Tibial nerve (tissue), 4 donors: ENCODE results near the gene RRM2. TPM values are rescaled to one million over a fixed set of nuclear protein-coding genes. Genes with fewer than 3 reads are reported as not detected.
A peak's percentile ranks its signal among the peaks of the same experiment; 100 is the strongest.

ENCODE experiments used
- DNase-seq, 2 donors: peaks; one replicate each; pipeline ENCODE4 v3.0.0-alpha.2; 2019; ENCODE audit warnings: low spot score in 2 of 2
- H3K27ac ChIP-seq, 4 donors: fragments of 200-600 bp; sonication (generic) in 3 of 4; one replicate each; pipeline ENCODE4 v1.5.1; 2017 to 2019; ENCODE audit warnings: mild to moderate bottlenecking in 1 of 4
- H3K27me3 ChIP-seq, 2 donors: fragments of 200-600 bp; sonication (generic) in 1 of 2; one replicate each; pipeline versions ENCODE4 v1.5.1 to v1.6.0; 2017 to 2019
- H3K36me3 ChIP-seq, 3 donors: fragments of 200-600 bp; sonication (generic); one replicate each; pipeline ENCODE4 v1.5.1; 2018 to 2019
- H3K4me1 ChIP-seq, 4 donors: fragments of 200-600 bp; sonication (generic) in 3 of 4; one replicate each; pipeline ENCODE4 v1.5.1; 2017 to 2019
- H3K4me3 ChIP-seq, 4 donors: fragments of 200-600 bp; sonication (generic) in 3 of 4; one replicate each; pipeline ENCODE4 v1.5.1; 2017 to 2019; ENCODE audit warnings: mild to moderate bottlenecking in 1 of 4, moderate library complexity in 1 of 4
- H3K9me3 ChIP-seq, 4 donors: fragments of 200-600 bp; sonication (generic) in 3 of 4; one replicate each; pipeline ENCODE4 v1.5.1; 2017 to 2019
- CTCF ChIP-seq, 5 experiments: fragments of 200-600 bp in 3 of 5; fragments of 450-650 bp in 2 of 5; sonication (generic) in 3 of 5; IDR thresholded peaks; one replicate each; pipeline ENCODE4 v1.5.1; 2016 to 2019; ENCODE audit warnings: antibody characterized with exemption in 5 of 5, mild to moderate bottlenecking in 3 of 5, moderate library complexity in 2 of 5
- EP300 ChIP-seq, 2 donors: sonication (generic); formaldehyde crosslinking; IDR thresholded peaks; one replicate each; pipeline ENCODE4 v1.6.1; 2017; ENCODE audit warnings: antibody characterized with exemption in 2 of 2, mild to moderate bottlenecking in 1 of 2
- POLR2A ChIP-seq, 2 donors: fragments of 450-650 bp; IDR thresholded peaks; one replicate each; pipeline ENCODE4 v1.6.1; 2017; ENCODE audit warnings: antibody characterized with exemption in 2 of 2, mild to moderate bottlenecking in 2 of 2, moderate library complexity in 2 of 2
- WGBS, 2 donors: methylation state at CpG; one replicate each; pipeline ENCODE4 v1.1.5; 2018; 5-methylcytosine and 5-hydroxymethylcytosine counted together
- total RNA-seq, 4 donors: library from RNA; depleted of rRNA; stranded (reverse); fragments of >200 nt; gene quantifications; one replicate each; pipeline ENCODE4 v1.1.0, GENCODE V29; 2016

Gene RRM2
- total RNA-seq, 4 donors from 2014 or later = 0.59 to 0.60 TPM; not detected in 2

- Histone ChIP-seq H3K4me3 (peak within 1 kb of the TSS; percentile 5 to 68 (median 46)), H3K9me3 (no peaks in the 10 kb centered on the region), H3K4me1 (peaks cover 0 to 33% (median 8%) of the 10 kb centered on the region in 4 donors), H3K36me3 (no peaks in the 10 kb centered on the region), H3K27ac (peak within 1 kb of the TSS; percentile 68 to 88 (median 71)), H3K27me3 (peaks cover 0 to 44% of the 10 kb centered on the region in 2 donors)
- TF ChIP-seq CTCF (IDR thresholded peaks at IDR 0.05) = peak in 4 of 5 experiments; percentile 19 to 55 (median 48)
- TF ChIP-seq EP300 (IDR thresholded peaks at IDR 0.05) = no peak
- no peak for DNase-seq
- WGBS, 2 donors = 2% methylated on average over 18 of the region's 98 CpGs; no CpG with 5 or more reads in 1 of the 2 donors
Observed at GRCh38 chr2:10079870-10080535, 42.5 kb upstream of the RRM2 start, which contains the start of gene CYS1. Gene CYS1, minus strand, starts transcription at chr2:10080411. Its CDS starts 188 bp downstream, at chr2:10080223.

- TF ChIP-seq EP300 (IDR thresholded peaks at IDR 0.05) = no peak
- TF ChIP-seq CTCF (IDR thresholded peaks at IDR 0.05) = no peak
- no peak for TF ChIP-seq POLR2A (IDR thresholded peaks at IDR 0.05)
- peaks cover 0 to 44% of the 10 kb centered on the region in 2 donors for H3K27me3 ChIP-seq
- peak overlapping the region; percentile 5 to 68 (median 46) for H3K4me3 ChIP-seq
- 6 to 10% methylated on average over 33 to 42 of the region's 45 CpGs for WGBS, 2 donors
- H3K27ac ChIP-seq = peak overlapping the region; percentile 1 to 88 (median 32)
- H3K36me3 ChIP-seq = no peaks in the 10 kb centered on the region
- no peak for DNase-seq
- no peaks in the 10 kb centered on the region for H3K9me3 ChIP-seq
- H3K4me1 ChIP-seq = peaks cover 0 to 33% (median 8%) of the 10 kb centered on the region in 4 donors
Observed at GRCh38 chr2:10080536-10081304, 41.8 kb upstream of the RRM2 start.

- H3K27ac ChIP-seq = no peak overlapping the region
- no peak overlapping the region for H3K4me3 ChIP-seq
- no peaks in the 10 kb centered on the region for H3K36me3 ChIP-seq
- H3K9me3 ChIP-seq = no peaks in the 10 kb centered on the region
- 56 to 58% methylated on average over 5 of the region's 5 CpGs for whole genome bisulfite sequencing, 2 donors
- H3K4me1 ChIP-seq = peaks cover 0 to 26% (median 8%) of the 10 kb centered on the region in 4 donors
- no peak for TF ChIP-seq CTCF (IDR thresholded peaks at IDR 0.05)
- no peak for TF ChIP-seq POLR2A (IDR thresholded peaks at IDR 0.05)
- no peak for TF ChIP-seq EP300 (IDR thresholded peaks at IDR 0.05)
- no peak for DNase-seq
- peaks cover 0 to 44% of the 10 kb centered on the region in 2 donors for H3K27me3 ChIP-seq
Observed at GRCh38 chr2:10083046-10083445, 39.5 kb upstream of the RRM2 start.

- DNase-seq = no peak
- WGBS, 2 donors = 59 to 65% methylated on average over 13 of the region's 13 CpGs
- H3K4me3 ChIP-seq = no peak overlapping the region
- H3K27ac ChIP-seq = no peak overlapping the region
- TF ChIP-seq CTCF (IDR thresholded peaks at IDR 0.05) = no peak
- H3K27me3 ChIP-seq = peaks cover 0 to 39% of the 10 kb centered on the region in 2 donors
- H3K4me1 ChIP-seq = peaks cover 0 to 19% (median 6%) of the 10 kb centered on the region in 4 donors
- no peaks in the 10 kb centered on the region for H3K36me3 ChIP-seq
- H3K9me3 ChIP-seq = no peaks in the 10 kb centered on the region
Observed at GRCh38 chr2:10083692-10084211, 38.8 kb upstream of the RRM2 start.
